Activated gamma-delta T cell treated with Interleukin-2 at 50 U/mL for 16 hours (primary cell): ENCODE data around the gene GPX4.

Source experiments
- DNase-seq: peaks from one replicate; pipeline ENCODE4 v3.0.0-alpha.2; 2020

Gene GPX4

DNA sequence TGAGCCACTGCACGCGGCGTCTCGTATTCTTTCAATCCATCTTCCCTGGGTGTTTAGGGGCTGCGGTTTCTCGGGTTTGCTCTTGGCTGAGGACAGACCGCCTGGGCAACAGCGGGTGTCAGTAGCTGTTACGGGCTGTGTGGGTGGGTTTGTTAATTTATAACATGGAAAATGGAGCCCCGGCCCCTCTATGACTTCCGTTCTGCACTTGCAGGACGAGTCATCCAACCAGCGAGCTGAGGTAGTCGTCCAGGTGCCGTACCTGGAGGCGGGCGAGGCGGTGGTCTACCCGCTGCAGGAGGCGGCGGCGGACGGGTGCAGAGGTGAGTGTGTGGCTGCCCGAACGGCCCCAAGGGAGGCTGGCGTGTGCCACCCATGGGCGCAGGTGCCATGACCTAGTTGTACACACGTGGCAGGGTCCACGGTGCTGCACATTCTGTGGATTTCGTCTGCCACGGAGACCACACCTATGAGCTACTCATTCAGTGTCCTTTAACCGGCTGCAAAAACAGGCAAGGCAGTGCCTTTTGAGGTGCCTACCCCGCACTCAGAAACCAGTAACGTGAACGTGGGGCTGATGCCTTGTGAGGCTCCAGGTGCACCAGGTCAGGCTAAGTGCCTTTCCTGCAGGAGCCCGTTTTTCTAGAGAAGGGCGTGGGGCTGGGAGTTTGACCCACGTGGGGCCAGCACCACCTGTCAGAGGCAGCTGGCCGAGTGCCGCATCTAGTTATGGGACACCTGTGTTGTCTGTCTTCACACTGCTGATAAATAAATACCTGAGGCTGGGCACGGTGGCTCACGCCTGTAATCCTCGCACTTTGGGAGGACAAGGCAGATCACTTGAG is 19.5 kb upstream of the GPX4 start:
- DNase-seq = no peak

DNA sequence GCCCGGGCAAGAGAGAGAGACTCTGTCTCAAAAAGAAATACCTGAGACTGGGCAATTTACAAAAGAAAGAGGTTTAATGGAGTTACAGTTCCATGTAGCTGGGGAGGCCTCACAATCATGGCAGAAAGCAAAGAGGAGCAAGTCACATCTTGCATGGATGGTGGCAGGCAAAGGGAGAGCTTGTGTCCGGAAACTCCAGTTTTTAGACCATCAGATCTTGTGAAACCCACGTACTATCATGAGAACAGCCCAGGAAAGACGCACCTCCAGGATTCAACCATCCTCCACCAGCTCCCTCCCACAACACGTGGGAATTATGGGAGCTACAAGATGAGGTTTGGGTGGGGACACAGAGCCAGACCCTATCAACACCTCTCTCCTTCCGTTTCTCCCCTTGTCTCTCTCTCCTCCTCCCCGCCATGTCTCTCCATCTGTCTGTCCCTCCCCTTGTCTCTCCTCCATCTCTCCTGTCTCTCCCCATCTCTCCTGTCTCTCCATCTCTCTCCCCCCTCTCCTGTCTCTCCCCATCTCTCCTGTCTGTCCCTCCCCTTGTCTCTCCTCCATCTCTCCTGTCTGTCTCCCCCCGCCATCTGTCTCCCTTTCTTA is 18.6 kb upstream of the GPX4 start:
- no peak for DNase-seq

DNA sequence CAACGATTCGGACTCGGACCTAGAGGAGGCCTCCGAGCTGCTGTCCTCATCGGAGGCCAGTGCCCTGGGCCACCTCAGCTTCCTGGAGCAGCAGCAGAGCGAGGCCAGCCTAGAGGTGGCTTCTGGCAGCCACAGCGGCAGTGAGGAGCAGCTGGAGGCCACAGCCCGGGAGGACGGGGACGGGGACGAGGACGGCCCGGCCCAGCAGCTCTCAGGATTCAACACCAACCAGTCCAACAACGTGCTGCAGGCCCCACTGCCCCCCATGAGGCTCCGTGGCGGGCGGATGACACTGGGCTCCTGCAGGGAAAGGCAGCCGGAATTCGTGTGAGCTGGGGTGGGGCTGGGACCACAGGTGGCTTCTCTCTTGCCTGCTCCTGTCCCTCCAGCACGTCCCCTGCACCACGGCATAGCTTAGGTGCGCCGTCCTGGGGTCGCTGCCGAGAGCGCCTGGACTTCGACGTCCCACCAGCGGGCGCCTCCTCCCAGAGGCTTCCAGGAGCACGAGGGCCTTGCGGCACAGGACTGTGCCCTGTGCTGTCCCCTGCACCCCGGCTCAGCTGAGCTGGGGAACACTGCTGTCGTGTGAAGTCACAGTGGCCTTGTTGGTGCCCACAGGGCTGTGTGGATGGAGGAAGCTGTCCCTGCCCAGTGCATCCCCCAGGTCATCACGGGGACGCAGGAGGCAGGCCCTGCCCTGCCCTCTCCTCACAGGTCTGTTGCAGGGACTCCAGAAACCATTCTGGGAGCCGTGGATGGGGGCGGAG is 17.9 kb upstream of the GPX4 start:
- no peak for DNase-seq

DNA sequence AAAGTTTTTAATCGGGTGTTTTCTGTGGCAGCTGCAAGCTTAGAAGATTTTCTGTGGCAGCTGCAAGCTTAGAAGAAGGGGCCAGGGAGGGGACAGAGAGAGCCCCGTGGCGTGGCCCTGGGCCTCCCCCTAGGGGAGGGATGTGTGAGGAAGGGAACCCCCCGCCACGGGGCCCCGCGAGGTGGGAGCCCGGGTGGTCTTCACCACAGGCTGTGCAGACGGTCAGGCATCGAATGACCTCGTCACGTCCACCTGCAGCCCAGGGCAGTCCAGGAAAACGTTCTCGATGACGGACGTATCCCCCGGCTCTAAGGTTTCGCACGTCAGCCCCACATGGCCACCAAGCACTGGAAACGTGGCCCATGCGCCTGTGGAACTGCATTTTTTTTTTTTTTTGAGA is 17.2 kb upstream of the GPX4 start:
- no peak for DNase-seq

DNA sequence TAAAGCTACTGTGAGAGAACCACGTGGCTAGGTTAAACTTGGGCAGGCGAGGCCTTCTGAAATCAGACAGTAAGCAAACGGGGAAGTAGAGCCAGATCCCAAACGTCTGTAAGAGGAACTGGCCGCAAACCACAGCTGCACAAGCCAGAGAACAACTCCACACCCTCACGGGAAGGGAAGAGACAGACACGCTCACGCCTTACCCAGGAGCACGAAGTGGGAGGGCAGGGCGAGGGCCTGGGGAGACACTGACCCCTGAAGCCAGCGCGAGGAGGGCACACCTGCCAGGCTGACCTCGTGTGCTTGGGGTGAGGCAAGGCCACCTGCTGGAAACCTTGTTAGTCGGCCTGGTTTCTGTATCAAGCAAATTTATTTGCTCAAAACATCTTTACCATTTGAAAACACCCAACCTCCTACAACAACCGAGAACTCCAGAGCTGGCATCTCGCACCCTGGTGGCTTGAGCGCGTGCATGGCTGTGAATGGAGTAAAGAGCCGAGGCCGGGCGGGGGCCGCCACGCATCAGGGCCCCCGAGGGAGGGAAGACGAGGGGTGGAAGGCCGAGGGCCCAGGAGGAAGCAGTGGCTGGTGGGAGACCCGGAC is 15.9 kb upstream of the GPX4 start:
- no peak for DNase-seq

DNA sequence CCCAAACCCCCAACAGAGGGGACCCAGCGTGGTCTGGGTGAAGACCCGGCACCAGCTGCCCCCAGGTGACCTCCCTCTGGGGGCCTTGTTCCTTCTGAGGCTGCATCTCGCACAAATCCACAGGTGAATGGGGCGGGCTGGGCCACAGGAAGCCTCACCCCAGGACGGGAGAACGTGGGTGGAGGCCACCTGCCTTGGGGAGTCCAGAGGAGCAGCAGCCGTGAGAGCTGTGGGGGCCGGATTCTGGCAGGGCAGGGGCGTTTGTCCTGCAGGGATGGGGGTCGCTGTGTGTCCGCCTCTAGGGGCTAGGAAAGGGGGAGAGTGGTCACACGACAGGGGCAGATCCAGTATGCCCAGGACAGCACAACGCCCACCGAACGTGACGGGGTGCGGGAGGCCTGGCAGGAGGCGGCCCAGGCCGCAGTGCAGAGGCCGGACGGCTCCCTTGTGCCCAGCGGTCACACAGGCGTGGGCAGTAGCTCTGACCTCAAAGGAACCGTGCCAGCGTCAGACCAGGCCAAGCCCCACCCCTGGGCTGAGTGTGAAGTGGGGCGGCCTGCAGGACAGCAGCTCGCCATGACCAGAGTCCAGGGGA is 15.3 kb upstream of the GPX4 start:
- no peak for DNase-seq

DNA sequence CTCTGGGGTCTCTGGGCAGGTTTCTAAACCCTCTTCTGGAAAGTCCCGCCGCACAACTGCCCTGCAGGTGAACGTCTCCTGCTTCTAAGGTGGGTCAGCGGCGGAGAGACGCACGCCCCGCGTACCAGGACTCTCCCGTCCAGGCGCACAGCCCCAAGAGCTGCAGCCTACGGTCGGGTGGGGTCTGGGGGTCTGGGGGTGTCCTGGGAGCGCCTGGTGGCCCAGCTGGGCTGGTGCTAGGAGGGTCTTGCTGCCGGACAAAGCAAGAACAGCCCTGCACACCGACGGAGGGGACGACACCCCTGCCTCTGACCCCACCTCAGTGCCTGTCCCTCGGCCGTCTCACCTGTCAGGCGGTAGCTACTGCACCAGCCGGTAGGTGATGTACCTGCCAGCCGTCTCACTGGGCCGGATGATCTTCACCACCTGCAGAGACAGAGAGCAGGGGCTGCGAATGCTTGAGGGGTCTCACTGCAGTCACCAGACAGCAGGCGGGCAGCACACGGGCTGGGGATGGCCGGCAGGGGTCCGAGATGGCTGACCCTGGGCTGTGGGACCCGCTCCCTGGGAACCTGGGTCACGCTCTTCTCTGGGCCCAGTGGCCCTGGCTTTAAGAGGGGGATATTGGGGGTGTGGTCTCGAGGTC is 14.5 kb upstream of the GPX4 start:
- no peak for DNase-seq

DNA sequence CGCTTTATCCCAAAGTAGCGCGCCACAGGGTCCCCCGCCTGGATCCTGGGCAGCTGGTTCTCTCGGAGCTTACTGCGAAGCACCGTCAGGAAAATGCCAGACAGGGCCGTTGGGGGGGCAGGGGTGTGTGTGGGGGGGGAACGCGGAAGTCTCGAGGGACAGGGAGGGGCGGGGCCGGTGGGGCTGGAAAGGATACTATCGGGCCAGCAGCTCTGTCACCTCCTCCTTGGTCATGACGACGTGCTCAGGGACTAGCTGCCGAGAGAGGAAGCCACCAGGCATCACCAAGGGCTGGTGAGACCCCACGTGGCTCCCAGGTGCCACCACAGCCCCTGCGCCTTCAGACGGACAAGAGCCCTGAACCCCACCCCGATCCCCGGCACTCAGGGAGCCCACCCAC is 13.9 kb upstream of the GPX4 start:
- no peak for DNase-seq

DNA sequence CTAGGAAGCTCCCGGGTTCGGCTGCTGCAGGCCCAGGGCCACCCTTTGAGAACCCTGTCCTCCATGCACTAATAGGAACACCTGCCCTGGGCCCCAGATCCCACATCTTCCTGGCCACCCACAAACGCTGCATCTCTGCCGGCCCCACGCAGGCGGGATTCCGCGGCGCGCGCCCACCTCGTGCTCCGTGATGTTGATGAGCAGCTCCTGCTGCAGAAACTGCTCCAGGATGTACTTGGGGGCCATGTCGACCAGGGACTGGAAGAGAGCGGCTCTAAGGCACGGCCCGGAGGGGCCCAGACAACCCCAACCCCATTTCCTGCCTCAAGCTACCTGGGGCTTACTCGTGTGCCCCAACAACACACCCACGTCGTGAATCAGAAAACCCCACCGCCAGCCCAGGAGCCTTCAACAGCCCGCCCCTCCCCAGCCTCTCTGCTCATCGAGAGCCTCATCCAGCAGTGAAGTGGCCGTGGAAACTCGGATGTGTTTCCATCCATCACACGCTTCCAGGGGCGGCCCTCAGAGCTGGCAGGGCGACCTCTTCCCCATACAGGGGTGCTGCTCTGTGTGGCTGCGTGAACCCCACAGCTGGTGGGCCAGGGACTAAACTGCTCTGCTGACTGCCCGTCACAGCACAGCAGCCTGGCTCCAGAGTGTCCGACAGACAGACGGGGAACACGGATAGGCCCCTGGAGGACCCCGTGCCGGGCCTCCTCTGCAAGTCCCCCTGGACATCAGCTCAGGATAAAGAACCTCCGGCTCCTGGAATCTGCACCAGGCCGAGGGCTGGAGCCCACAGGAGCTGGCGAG is 12.9 kb upstream of the GPX4 start:
- no peak for DNase-seq

DNA sequence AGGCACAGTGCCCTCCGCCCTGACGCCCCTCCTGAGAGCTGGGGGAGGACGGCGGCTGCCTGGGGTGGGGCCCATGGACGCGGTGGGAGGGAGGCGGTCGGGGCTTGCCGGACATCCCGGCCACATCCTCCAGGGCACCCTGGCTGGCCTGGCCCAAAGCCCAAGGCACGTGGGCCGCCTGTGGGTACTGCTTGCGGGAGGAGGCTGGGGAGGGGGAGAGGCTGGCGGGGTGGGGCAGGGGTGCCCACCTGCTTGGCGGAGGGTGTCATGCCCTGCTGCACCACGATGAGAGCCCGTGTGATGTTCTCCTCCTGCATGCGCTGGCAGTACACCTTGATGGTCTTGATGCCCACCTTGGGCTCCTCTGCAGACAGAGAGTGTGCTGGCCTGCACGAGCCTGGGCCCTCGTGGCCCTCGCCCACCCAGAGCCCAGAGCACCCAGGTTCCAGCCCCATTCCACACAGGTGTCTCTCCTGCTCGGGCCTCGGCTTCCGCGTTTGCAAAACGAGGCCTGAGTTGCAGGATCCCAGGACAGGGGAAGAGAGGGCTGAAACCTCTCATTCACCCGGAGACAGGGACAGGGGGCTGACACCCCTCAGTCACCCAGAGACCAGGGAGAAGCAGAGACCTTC is 12.1 kb upstream of the GPX4 start:
- no peak for DNase-seq

DNA sequence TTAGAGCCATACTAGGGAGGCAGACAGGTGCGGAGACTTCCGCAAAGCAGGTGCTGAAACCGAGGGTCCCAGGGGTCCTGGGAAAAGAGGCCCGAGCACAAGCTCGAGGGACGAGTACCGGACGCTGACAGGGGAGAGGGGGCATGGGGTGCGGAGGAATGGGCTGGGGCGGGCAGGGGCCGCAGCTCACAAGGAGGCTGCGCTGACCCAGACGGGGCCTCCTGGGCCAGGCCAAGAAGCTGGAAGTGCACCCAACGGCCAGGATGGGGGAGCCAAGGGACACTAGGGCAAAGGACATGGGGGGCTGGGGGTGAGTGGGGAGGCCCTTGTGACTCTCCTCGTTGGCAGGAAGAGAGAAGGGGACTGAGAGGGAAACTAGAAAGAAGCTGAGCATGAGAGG is 10.5 kb upstream of the GPX4 start:
- DNase-seq = no peak

DNA sequence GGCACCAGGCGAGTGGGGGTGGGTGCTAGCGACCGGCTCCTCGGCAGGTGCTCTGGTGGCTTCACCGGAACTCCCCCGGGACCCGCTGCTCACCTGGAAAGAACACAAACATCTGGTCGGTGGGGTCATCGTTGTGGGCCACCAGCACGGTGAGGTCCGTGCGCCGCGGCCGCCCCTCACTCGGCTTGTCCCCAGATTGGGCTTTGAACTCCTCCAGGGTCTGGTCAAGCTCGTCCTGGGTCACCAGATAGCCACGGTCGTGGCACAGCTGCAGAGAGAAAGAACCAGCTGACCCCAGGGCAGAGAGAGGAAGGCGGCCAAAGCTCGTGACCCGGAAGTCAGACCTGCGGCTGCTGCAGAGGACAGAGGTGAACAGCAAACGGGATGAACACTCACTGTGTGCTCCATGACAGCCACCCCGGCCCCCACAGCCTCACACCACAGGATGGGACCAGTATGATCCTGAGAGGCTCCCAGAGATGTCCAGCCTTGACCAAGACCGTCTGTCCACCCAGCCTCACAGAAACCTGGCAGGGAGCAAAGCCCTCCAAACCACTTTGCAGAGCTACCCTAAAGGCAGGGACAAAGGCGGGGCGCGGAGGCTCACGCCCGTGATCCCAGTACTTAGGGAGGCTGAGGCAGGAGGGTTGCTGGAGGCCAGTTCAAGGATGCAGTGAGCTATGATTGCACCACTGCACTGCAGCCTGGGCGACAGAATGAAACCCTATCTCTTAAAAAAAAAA is 9.8 kb upstream of the GPX4 start:
- DNase-seq = no peak

DNA sequence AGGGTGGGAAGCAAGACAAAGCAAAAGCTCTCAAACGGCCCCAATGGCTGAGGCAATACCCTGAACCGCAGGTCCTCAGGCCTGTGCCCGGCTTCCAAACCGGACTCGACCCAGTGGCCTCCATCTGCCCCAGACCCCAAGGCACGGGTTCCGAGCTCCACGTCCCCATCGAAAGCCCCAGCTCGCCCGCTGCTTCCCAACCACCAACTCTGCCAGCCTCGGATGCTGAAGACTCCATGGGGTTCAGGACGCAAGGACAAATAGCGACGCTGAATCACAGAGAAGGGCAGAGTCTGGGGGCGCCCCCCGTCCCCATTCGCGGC is 9.2 kb upstream of the GPX4 start:
- DNase-seq = no peak

DNA sequence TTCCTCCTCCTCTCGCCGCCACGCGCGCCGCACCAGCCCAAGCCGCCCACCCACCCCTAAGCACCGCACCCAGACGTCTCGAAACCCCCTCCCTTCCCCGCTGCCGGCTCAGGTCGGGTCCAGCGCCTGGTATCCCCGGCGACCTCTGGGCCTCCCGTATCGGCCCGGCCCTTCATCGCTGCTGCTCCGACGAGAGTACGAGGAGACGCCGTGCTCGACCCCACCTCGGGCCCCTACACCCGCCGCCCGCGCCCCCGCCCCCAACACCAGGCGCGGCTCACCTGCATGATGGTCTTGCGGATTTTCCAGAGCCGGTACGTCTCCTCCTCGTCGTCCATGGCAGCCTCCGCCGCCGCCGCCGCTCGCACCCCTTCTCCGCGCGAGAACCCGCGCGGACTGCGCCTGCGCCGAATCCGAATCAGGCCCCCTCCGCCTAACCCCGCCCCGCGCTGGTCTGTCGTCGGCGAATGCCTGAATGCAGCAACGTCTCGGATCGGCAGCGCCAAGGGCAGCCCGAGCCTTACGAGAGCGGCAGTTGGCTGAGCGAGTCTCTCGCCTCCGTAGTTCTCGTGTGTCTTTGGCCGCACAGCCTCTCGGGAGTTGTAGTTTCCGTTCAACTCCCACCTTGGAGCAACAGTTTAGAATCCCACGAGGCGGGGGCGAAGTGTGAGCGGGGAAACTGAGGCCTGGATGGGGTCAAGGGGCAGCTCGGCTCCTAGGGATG is 8.7 kb upstream of the GPX4 start, which contains the start of gene POLR2E:
Gene POLR2E (minus strand): TSS at position 398 of the 724 bp plus-strand sequence. CDS start 60 bp downstream, at position 338.
- peak; percentile 98 for DNase-seq

DNA sequence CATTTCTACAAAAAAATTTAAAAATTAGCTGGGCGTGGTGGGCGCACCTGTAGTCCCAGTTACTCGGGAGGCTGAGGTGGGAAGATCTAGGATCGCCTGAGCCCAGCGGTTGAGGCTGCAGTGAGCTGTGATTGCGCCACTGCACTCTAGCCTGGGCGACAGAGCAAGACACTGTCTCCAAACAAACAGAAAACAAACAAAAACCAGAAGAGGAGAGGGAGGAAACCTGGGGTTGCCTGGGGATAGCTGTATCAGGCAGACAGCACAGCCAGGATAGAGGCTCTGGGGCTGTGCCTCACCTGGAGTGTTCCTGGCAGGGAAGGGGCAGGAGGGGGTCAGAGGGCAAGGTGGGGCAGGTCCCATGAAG is 6.0 kb upstream of the GPX4 start:
- no peak for DNase-seq

DNA sequence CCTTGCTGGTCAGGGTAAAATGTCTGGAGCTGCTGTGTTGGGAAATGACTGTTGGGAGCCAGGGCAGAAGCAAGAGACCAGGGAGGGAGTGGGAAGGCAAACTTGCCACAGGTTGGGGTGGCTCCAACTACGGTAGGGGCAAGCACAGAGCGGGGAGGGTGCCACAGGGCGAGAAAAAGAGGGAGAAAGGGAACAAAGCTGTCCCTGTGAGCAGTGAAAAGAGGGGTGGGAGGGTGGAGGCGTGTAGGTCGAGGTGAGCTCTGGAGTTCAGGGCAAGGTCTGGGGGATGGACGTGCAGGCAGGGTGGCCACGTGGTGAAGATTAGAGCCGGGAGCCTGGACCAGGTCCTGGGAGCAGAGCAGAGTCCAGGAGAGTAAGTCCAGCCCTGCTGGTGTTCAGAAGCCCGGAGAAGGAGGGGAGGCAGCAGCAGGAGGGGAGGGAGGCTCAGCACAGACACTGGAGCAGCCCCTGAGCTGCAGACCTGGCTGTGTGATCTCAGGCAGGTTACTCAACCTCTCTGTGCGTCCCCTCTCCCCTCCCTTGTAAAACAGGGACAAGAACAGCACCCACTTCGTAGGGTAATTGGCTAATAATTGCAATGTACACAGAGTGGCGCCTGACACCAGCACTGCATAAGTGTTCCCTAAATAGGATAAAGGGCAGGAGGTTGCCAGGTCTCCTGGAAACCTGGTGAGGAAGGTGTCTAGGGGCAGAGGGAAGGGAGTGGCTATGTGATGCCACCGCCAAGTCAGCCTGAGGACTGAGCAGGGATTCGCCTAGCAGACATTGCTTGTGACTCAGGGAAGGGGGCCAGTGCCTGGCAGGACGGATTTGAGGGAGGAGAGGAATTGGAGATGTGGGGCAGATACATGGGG is 5.4 kb upstream of the GPX4 start:
- DNase-seq = no peak

DNA sequence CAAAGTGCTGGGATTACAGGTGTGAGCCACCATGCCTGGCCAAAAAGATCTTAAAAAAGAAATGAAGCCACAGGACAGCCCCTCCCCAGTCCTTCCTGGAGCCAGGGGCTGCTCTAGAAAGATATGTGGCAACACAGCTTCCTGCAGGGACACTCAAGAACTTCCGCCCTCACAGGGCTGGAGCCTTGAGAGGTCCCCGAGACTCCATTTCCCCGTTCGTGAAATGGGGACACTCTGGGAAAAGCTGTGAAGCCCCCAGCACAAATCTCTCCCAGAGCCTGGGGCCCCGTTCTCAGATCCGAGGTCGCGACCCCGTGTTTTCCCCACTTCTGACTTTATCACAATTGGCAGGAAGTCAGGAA is 2.5 kb upstream of the GPX4 start:
- DNase-seq = no peak

DNA sequence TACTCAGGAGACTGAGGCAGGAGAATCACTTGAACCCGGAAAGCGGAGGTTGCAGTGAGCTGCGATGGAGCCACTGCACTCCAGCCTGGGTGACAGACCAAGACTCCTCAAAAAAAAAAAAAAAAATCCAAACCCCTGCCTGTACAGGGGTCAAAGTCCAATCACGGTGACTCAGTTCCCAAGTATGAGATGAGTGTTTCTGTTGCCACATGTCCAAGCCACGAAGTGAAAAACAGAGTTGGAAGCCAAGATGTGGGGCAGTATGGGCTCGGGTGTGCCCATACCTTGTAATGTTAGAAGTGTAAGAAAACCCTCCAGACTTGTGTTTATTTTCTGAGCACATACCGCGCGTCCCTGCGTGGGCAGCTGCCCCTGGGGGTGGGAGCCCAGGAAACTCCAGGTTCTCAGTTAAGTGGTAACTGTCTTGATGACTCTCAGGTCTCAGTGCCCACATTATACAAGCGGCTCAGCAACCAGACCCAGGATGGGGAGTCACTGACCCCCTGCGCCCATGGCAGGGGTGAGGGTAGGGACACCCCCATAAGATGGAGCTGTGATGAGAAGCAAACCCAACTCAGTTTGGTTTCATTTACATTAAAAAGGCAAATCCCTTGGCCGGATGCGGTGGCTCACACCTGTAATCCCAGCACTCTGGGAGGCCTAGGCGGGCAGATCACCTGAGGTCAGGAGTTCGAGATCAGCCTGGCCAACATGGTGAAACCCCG is 1.2 kb upstream of the GPX4 start:
- DNase-seq = no peak
